Ascending aorta (tissue), 2 donors: ENCODE data around the gene ANP32B. TPM values are rescaled to one million over a fixed set of nuclear protein-coding genes. Genes with fewer than 3 reads are reported as not detected.
A peak's percentile ranks its signal among the peaks of the same experiment; 100 is the strongest.

ENCODE experiments used
- DNase-seq, 2 donors: peaks; one replicate each; pipeline ENCODE4 v3.0.0-alpha.2; 2019; ENCODE audit warnings: low spot score in 2 of 2
- H3K27ac ChIP-seq, 2 donors: fragments of 200-600 bp; sonication (generic); one replicate each; pipeline ENCODE4 v1.5.1; 2016 to 2017; ENCODE audit warnings: mild to moderate bottlenecking in 1 of 2
- H3K27me3 ChIP-seq: fragments of 200-600 bp; sonication (generic); one replicate; pipeline ENCODE4 v1.5.1; 2017
- H3K36me3 ChIP-seq, 2 donors: fragments of 200-600 bp; sonication (generic); one replicate each; pipeline ENCODE4 v1.5.1; 2016
- H3K4me1 ChIP-seq, 2 donors: fragments of 200-600 bp; sonication (generic); one replicate each; pipeline ENCODE4 v1.5.1; 2016 to 2017; ENCODE audit warnings: mild to moderate bottlenecking in 1 of 2
- H3K4me3 ChIP-seq, 2 donors: fragments of 200-600 bp; sonication (generic); one replicate each; pipeline ENCODE4 v1.5.1; 2016 to 2017; ENCODE audit warnings: mild to moderate bottlenecking in 1 of 2
- H3K9me3 ChIP-seq, 2 donors: fragments of 200-600 bp; sonication (generic); one replicate each; pipeline ENCODE4 v1.5.1; 2016
- intact Hi-C: fragments of 100-400 bp; cut with DNase I; formaldehyde crosslinking; loops from one replicate; pipeline ENCODE4 v1.15.1; 2023
- total RNA-seq: library from RNA; depleted of rRNA; stranded (reverse); fragments of >200 nt; gene quantifications from one replicate; pipeline ENCODE4 v1.1.0, GENCODE V29; 2016
- TF ChIP-seq, protein P1 (sequence below), 3 experiments: fragments of 200-600 bp in 2 of 3; fragments of 450-650 bp in 1 of 3; sonication (generic) in 2 of 3; IDR thresholded peaks; one replicate each; pipeline ENCODE4 v1.5.1; 2016 to 2019; ENCODE audit warnings: antibody characterized with exemption in 3 of 3, mild to moderate bottlenecking in 1 of 3, moderate library complexity in 1 of 3

ANP32B gene
- total RNA-seq, 1 donor from 2014 or later: 13.9 TPM

DNA sequence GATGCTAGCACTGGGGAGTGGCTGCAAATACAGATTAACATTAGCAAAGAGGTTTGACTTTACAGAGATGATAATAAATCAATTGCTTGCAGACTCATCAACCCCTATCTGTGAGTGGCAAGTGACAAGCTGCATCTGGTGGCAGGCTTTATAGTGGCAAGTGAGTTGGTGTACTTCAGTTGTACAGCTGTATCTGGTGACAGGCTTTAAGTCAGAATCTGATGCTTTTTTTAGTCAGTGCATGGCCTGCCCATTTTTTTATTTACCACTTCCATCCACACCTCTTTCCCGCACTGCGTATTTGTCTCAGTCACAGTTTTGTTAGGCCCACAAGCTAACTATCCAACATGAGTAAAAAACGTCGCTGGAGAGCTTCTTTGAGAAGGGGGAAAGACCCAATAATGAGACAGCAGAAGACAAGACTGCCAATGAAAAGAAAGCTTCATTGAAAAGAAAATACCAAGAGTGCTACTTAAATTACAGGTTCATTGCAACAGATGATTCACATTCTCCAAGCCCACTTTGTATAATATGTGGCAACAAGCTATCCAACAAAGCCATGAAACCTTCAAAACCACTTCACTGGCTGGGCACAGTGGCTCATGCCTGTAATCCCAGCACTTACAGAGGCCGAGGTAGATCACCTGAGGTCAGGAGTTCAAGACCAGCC, 23.1 kb downstream of the ANP32B start:
- Histone ChIP-seq H3K27me3 (no peaks in the 10 kb centered on the region), H3K9me3 (no peaks in the 10 kb centered on the region), H3K4me3 (no peak overlapping the region), H3K36me3 (peaks cover 38 to 56% of the 10 kb centered on the region in 2 donors), H3K27ac (no peak overlapping the region), H3K4me1 (peaks cover 8 to 19% of the 10 kb centered on the region in 2 donors)
- intact Hi-C loops: no loop called here
- no peak for DNase-seq
- TF ChIP-seq, protein P1, sequence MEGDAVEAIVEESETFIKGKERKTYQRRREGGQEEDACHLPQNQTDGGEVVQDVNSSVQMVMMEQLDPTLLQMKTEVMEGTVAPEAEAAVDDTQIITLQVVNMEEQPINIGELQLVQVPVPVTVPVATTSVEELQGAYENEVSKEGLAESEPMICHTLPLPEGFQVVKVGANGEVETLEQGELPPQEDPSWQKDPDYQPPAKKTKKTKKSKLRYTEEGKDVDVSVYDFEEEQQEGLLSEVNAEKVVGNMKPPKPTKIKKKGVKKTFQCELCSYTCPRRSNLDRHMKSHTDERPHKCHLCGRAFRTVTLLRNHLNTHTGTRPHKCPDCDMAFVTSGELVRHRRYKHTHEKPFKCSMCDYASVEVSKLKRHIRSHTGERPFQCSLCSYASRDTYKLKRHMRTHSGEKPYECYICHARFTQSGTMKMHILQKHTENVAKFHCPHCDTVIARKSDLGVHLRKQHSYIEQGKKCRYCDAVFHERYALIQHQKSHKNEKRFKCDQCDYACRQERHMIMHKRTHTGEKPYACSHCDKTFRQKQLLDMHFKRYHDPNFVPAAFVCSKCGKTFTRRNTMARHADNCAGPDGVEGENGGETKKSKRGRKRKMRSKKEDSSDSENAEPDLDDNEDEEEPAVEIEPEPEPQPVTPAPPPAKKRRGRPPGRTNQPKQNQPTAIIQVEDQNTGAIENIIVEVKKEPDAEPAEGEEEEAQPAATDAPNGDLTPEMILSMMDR (IDR thresholded peaks at IDR 0.05): no peak

DNA sequence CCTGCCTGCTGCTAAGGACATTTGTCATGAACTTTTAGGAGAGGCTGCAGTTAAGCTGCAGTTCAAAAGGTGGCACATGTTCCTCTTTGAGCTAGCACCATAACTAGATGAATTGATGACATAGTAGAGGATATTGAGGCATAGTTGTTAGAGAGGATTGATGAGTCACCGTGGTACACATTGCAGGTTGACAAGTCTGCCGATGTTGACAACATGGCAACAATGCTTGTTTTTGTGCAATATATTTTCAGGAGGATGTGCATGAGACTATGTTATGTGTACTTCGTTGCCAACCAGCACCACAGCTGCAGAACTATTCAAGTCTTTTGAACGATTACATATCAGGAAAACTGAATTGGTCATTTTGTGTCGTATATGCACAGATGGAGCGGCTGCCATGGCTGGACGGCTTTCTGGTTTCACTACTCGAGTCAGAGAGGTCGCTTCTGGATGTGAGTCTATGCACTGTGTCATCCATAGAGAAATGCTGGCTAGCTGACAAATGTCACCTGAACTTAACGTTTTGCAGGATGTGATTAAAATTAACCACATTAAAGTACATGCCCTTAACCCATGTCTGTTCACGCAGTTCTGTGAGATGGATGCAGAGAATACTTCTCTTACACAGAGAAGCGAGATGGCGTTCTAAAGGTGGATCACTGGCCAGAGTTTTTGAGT, 24.2 kb downstream of the ANP32B start:
- Histone ChIP-seq H3K27ac (no peak overlapping the region), H3K4me1 (peaks cover 8 to 18% of the 10 kb centered on the region in 2 donors), H3K4me3 (no peak overlapping the region), H3K36me3 (peaks cover 49 to 66% of the 10 kb centered on the region in 2 donors), H3K9me3 (no peaks in the 10 kb centered on the region), H3K27me3 (no peaks in the 10 kb centered on the region)
- intact Hi-C loops: no loop called here
- TF ChIP-seq, protein P1 (IDR thresholded peaks at IDR 0.05): no peak
- no peak for DNase-seq

DNA sequence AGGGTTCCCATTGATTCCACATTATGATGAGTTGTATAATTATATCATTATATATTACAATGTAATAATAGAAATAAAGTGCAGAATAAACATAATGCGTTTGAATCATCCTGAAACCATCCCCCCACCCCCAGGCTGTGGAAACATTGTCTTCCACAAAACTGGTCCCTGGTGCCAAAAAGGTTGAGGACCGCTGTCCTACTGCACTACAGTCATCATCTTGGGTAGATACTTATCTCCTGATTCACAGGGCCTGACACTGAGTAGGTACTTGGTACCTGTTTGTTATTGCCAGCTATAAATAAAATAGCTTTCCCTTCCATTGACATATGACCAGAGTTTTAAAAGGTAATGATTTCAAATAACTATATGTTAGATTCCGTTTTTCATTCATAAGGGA, 25.6 kb downstream of the ANP32B start:
- peaks cover 61 to 80% of the 10 kb centered on the region in 2 donors for H3K36me3 ChIP-seq
- no peak overlapping the region for H3K27ac ChIP-seq
- DNase-seq: no peak
- H3K4me3 ChIP-seq: no peak overlapping the region
- intact Hi-C loops: no loop called here
- peaks cover 8 to 15% of the 10 kb centered on the region in 2 donors for H3K4me1 ChIP-seq
- no peaks in the 10 kb centered on the region for H3K9me3 ChIP-seq
- TF ChIP-seq, protein P1 (IDR thresholded peaks at IDR 0.05): no peak
- H3K27me3 ChIP-seq: no peaks in the 10 kb centered on the region

DNA sequence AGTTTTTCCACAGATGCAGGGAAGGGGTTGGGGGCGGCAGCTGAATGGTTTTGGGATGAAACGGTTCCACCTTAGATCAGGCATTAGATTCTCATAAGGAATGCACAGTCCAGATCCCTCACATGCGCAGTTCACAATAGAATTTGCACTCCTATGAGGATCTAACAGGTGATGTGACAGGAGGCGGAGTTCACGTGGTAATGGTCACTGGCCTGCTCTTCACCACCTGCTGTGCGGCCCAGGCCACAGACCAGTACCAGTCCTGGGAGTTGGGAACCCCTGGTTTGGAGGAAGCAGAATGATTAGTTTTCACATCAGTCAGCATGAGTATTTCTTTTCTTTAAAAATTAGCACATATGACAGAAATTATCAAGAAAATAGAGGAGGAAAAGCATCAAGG, 26.3 kb downstream of the ANP32B start:
- Histone ChIP-seq H3K4me1 (peaks cover 8 to 15% of the 10 kb centered on the region in 2 donors), H3K9me3 (no peaks in the 10 kb centered on the region), H3K27me3 (no peaks in the 10 kb centered on the region), H3K27ac (peak overlapping the region; percentile 38 to 71), H3K4me3 (no peak overlapping the region), H3K36me3 (peaks cover 67 to 87% of the 10 kb centered on the region in 2 donors)
- TF ChIP-seq, protein P1 (IDR thresholded peaks at IDR 0.05): no peak
- DNase-seq: no peak
- intact Hi-C loops: no loop called here

DNA sequence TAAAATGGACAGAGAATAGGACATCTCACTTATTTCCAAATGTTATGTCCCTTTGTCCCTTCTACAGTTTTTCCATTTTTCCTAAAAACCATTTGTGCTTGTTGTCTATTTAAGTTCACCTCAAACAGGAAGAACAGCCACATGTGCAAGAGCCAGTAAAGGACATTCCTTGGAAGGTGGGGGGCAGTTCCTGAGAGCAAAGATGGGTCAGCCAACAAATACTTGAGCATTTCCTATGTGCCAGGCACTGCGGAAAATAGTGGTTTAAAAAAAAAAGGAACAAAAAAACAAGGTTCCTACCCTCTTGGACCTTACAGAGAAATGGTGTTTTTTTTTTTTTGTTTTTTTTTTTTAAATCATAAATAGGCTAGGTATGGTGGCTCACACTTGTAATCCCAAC, 26.8 kb downstream of the ANP32B start:
- intact Hi-C loops: no loop called here
- Histone ChIP-seq H3K36me3 (peaks cover 70 to 90% of the 10 kb centered on the region in 2 donors), H3K27ac (peak overlapping the region; percentile 38 to 71)

More for the DNA sequence above, 26.8 kb downstream of the ANP32B start:
- TF ChIP-seq, protein P1 (IDR thresholded peaks at IDR 0.05): no peak
- no peak overlapping the region for H3K4me3 ChIP-seq
- peak in 1 of 2 donors; percentile 69 for DNase-seq
- peaks cover 8 to 15% of the 10 kb centered on the region in 2 donors for H3K4me1 ChIP-seq
- no peaks in the 10 kb centered on the region for H3K27me3 ChIP-seq
- H3K9me3 ChIP-seq: no peaks in the 10 kb centered on the region
